Psoas muscle (tissue), 8 donors: Measurements from ENCODE around the gene CDK11B. TPM values are rescaled to one million over a fixed set of nuclear protein-coding genes. Genes with fewer than 3 reads are reported as not detected.

Experiments used
- ATAC-seq, 4 donors: fragments of 200-7000 bp; cut with Tn5 transposase; one replicate each; pipeline ENCODE4 v1.9.1; 2020; ENCODE audit warnings: moderate library complexity in 3 of 4, mild to moderate bottlenecking in 2 of 4
- DNase-seq, 2 donors: peaks; one replicate each; pipeline ENCODE4 v3.0.0-alpha.2; 2020
- H3K27ac ChIP-seq: fragments of 200-600 bp; one replicate; pipeline ENCODE4 v1.8.0; 2022
- H3K27me3 ChIP-seq, 3 donors: fragments of 200-600 bp in 1 of 3; one replicate each; pipeline versions ENCODE4 v1.6.1 to v1.8.0; 2013 to 2022; ENCODE audit warnings: low read length in 2 of 3, mild to moderate bottlenecking in 2 of 3, moderate library complexity in 1 of 3; ENCODE audit not compliant: insufficient read depth in 3 of 3
- H3K36me3 ChIP-seq, 2 donors: fragments of 200-600 bp in 1 of 2; one replicate each; pipeline versions ENCODE4 v1.6.1 to v1.8.0; 2013 to 2022; ENCODE audit warnings: low read depth in 1 of 2, mild to moderate bottlenecking in 1 of 2, moderate library complexity in 1 of 2; ENCODE audit not compliant: insufficient read depth in 1 of 2
- H3K4me1 ChIP-seq: fragments of 200-600 bp; one replicate; pipeline ENCODE4 v1.8.0; 2022
- H3K4me3 ChIP-seq: fragments of 200-600 bp; one replicate; pipeline ENCODE4 v1.8.0; 2022; ENCODE audit warnings: mild to moderate bottlenecking
- H3K9me3 ChIP-seq: fragments of 200-600 bp; one replicate; pipeline ENCODE4 v1.8.0; 2022
- CTCF ChIP-seq: fragments of 200-600 bp; IDR thresholded peaks from one replicate; pipeline ENCODE4 v1.8.0; 2022; ENCODE audit warnings: antibody characterized with exemption
- WGBS, 3 donors: extraction: QIAGEN DNeasy Blood & Tissue Kit; methylation state at CpG; one replicate each; pipeline versions ENCODE4 v1.1.6 to v1.1.7; 2013; 5-methylcytosine and 5-hydroxymethylcytosine counted together
- intact Hi-C, 2 donors: fragments of 100-400 bp; cut with DNase I; formaldehyde crosslinking; loops; one replicate each; pipeline versions ENCODE4 v1.11.0 to v1.14.2; 2022
- polyA plus RNA-seq, 3 donors: library from polyadenylated mRNA; stranded (reverse); fragments of 200-250 nt; gene quantifications; one replicate each; pipeline ENCODE4 v1.2.3, GENCODE V29; 2013
- total RNA-seq, 4 donors: library from RNA; stranded (reverse); fragmentation: NEBNext Ultra II Directional in 2 of 4; extraction: Animal tissue kit (Norgen Biotek cat#: 25700) in 2 of 4; gene quantifications; one replicate each; pipeline versions ENCODE4 v1.2.1 to v1.2.4, GENCODE V29; 2021 to 2023
- donor health status: healthy with polysubstance abuse.
- donor health status: DM: no; HTN: no; CAD: no; lungs with moderate emphysema.
- donor health status: Bipolar disorder and iron deficiency.
- donor health status: healthy.
- donor health status: DM: yes; HTN: yes; CAD: no.
- donor health status: DM: no; HTN: no; CAD: no.
- donor health status: DM: no; HTN: no; CAD: no.
- donor health status: DM: yes; HTN: yes; CAD: no.

The CDK11B gene
- total and polyA plus RNA-seq, 7 donors, result 30.6 to 72.8 (median 42.1) TPM

- WGBS, 3 donors, result 93 to 94% (median 93%) methylated on average over 25 of the region's 25 CpGs
- no peak for DNase-seq
- no peaks in the 10 kb centered on the region for H3K4me1 ChIP-seq
- ATAC-seq, result no peak
- no peak for TF ChIP-seq CTCF
- H3K36me3 ChIP-seq, result peaks cover 0 to 51% of the 10 kb centered on the region in 2 donors
- H3K27ac ChIP-seq, result no peak overlapping the region
- H3K9me3 ChIP-seq, result no peaks in the 10 kb centered on the region
- no peak overlapping the region for H3K4me3 ChIP-seq
- intact Hi-C loops, result no loop called here
- H3K27me3 ChIP-seq, result no peaks in the 10 kb centered on the region
Observed at GRCh38 chr1:1672181-1672965, 13.6 kb upstream of the CDK11B start.

GRCh38 chr1:1671365-1672119, 12.7 kb upstream of the CDK11B start:
- ATAC-seq, result no peak
- Histone ChIP-seq H3K36me3 (peaks cover 0 to 58% of the 10 kb centered on the region in 2 donors), H3K9me3 (no peaks in the 10 kb centered on the region), H3K4me1 (no peaks in the 10 kb centered on the region), H3K27ac (no peak overlapping the region), H3K27me3 (no peaks in the 10 kb centered on the region), H3K4me3 (no peak overlapping the region)
- intact Hi-C loops, result no loop called here
- DNase-seq, result no peak
- no peak for TF ChIP-seq CTCF
- WGBS, 3 donors, result 84 to 89% (median 88%) methylated on average over 27 of the region's 27 CpGs

DNA sequence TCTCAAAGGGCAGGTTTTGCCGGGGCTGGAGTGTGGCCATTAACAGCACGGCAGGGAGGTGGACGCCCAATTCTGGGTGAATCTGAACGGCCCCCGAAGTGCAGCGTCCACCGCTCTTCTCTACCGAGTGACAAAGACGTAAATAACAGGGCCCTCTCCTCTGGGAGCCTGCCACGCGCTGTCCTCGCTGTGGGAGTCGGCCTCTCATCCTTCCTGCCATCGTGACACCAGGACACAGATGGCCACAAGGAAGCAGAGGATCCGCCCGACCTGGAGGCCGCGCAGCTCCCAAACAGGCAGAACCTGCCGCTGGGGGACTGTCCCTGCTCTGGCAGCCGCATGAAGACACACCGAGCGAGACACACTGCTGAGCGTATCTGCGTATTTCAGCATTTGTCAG, 12.1 kb upstream of the CDK11B start:
- H3K4me1 ChIP-seq, result no peaks in the 10 kb centered on the region
- no peak overlapping the region for H3K27ac ChIP-seq
- TF ChIP-seq CTCF, result no peak
- 88 to 91% (median 89%) methylated on average over 24 of the region's 24 CpGs for WGBS, 3 donors
- DNase-seq, result no peak
- H3K36me3 ChIP-seq, result peaks cover 0 to 65% of the 10 kb centered on the region in 2 donors
- no peaks in the 10 kb centered on the region for H3K9me3 ChIP-seq
- intact Hi-C loops, result no loop called here
- H3K27me3 ChIP-seq, result no peaks in the 10 kb centered on the region
- no peak for ATAC-seq
- no peak overlapping the region for H3K4me3 ChIP-seq

DNA sequence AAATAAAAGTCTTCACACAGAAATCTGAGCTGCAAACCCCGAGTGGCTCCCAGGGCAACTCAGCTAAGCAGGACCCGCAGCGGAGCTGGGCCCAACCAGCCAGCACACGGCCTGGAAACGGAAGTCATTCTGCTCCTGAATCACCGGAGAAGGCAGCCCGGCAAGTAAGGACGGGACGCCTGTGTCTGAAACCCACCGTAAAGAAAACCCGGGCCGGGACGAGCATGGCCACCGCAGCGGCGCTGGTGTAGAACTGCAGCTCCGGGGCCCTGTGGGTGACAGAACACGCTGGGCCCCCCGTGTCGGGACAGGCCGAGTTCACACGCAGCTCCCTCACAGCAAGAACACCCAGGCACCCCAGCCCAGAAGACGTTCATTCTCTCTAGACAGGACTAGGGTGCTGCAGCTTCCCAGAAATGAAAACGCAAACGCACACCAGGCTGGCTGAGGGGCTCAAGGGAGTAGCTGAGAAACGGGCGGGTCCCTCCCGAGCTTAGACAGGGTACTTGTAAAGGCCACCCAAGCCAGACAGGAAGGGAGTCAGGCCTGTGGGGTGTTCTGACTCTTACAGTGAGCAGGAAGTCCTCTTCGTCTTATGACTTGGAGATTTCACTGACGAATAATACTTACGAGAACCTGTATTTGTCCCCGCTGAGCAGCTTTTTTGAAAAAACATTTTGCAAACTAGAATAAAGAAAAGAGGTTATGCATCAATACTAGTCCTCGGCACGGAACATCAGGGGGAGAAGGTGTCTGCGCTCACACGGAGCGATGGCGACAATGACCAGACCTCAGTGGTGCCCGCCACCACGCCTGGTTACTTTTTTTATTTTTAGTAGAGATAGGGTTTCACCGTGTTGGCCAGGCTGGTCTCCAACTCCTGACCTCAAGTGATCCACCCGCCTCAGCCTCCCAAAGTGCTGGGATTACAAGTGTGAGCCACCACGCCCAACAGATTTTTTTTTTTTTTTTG, 10.9 kb upstream of the CDK11B start:
- WGBS, 3 donors, result 81 to 92% (median 84%) methylated on average over 43 of the region's 43 CpGs
- Histone ChIP-seq H3K27me3 (no peaks in the 10 kb centered on the region), H3K36me3 (peaks cover 2 to 76% of the 10 kb centered on the region in 2 donors), H3K4me1 (no peaks in the 10 kb centered on the region), H3K27ac (no peak overlapping the region), H3K9me3 (no peaks in the 10 kb centered on the region), H3K4me3 (no peak overlapping the region)
- intact Hi-C loops, result no loop called here
- TF ChIP-seq CTCF, result no peak
- ATAC-seq (no peak), DNase-seq (peak in 1 of 2 donors; percentile 46)
